ENCODE data around the gene RNF138.

The RNF138 gene

DNA sequence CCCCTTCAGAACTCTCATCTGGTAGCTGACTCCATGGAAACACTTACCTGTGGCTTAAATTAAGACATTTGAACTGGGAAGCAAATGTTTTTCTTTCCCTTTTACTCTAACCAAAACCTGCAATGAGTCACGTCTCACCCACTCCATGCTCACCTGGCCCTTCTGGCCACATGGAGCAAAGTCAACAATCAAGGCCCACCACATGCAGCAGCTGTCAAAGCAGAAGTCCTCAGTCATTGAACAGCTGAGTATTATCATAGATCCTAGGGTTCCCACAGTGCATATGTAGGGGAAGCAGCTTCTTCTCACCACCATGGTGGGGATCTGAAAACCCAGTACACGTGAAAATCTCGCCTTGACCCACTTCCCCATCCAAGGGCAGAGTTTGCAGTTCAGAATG is 85.9 kb downstream of the RNF138 start:
- no peaks in the 10 kb centered on the region for H3K9me3 ChIP-seq (ENCODE audit: control insufficient read depth in 1 of 2, low read length in 2 of 2)
- H3K36me3 ChIP-seq (ENCODE audit: control insufficient read depth in 1 of 2, insufficient read depth in 2 of 2, low read length in 2 of 2): no peaks in the 10 kb centered on the region
- no peaks in the 10 kb centered on the region for H3K4me1 ChIP-seq (ENCODE audit: control insufficient read depth in 1 of 2, insufficient read depth in 2 of 2, low read length in 2 of 2)
- H3K27ac ChIP-seq (ENCODE audit: low read length): no peak overlapping the region
- no peaks in the 10 kb centered on the region for H3K27me3 ChIP-seq (ENCODE audit: low read depth, low read length)
- no peak overlapping the region for H3K4me3 ChIP-seq (ENCODE audit: low read depth in 1 of 2, low read length in 2 of 2)
